SW 1271 (cell line): ENCODE results near the gene DNAJB1.

ENCODE experiments used
- DNase-seq, 2 experiments: peaks; one replicate each; lab custom pipeline; 2025; lab: John Stamatoyannopoulos, UW

DNAJB1 gene

DNA sequence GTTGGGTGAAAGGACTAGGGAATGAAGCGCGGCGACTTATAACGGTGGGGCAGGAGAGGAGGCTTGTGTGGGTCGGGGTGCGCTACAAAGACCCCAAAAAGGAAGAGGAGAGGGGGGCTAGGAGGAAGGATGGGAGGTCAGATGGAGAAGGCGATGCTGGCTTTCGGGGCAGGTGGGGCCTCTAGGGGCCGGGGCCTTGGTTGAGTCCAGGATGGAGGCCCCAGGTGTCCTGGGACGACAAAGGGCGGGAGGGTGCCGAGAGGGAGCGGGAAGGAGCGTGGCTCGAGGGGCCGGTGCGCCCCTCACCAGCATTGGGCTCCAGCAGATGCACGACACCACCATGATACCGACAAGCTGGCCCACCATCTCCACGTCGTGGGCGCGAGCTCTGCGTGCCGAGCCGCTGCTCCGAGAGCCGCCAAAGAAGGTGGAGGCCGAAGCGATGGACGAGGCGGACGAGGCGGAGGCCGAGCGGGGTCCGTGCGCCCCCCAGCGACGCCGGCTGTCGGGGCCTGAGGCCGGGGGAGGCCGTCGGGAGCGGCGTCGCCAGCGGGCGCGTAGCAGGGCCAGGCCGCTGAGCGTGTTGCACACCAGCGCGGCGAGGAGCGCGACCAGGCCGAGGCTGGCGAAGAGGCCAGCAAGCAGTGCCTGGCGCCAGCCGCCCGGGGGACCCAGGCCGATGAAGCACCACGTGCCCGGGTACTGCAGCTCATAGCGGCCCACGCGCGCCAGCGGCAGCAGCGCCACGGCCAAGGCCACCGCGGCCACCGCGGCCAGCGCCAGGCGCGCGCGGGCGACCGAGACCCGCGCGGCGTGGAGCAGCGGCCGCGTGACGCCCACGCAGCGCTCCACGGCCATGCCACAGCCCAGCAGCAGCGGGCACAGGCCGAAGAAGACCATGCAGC, 44.9 kb downstream of the DNAJB1 start:
- DNase-seq = no peak

DNA sequence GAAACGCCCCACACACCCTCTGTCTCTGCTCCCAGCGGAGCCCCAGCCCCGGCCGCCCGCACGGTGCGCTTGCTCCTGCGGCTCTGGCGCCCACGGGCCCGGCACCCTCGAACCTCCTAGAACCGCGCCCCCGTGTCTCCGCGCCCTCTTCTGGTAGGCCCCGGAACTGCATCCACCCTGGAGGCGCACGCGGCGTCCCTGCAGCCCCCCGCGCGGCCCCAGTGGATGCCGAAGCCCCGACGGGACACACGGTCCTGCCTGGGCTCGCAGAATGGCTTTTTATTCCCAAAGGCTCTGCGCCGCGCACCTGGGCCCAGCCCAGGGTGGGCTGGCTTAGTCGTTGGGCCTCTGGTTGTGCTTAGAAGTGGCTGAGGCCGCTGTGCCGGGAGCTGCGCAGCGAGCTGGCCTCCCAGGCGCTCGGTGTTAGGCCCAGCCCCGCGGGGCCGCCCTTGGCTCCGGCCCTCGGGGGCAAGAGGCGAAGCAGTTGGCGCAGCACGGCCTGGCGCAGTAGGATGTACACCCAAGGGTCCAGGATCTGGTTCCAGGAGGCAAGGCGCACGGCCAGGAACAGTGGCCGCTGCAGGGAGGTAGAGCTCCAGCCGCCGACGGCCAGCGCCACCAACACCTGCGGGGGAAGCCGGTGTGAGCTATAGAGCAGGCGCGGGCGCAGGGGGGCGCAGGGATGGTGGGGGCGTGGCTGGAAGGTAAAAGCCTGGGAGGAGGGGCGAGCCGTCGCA, 45.8 kb downstream of the DNAJB1 start:
- DNase-seq = peak in 1 of 2 experiments; percentile 25

DNA sequence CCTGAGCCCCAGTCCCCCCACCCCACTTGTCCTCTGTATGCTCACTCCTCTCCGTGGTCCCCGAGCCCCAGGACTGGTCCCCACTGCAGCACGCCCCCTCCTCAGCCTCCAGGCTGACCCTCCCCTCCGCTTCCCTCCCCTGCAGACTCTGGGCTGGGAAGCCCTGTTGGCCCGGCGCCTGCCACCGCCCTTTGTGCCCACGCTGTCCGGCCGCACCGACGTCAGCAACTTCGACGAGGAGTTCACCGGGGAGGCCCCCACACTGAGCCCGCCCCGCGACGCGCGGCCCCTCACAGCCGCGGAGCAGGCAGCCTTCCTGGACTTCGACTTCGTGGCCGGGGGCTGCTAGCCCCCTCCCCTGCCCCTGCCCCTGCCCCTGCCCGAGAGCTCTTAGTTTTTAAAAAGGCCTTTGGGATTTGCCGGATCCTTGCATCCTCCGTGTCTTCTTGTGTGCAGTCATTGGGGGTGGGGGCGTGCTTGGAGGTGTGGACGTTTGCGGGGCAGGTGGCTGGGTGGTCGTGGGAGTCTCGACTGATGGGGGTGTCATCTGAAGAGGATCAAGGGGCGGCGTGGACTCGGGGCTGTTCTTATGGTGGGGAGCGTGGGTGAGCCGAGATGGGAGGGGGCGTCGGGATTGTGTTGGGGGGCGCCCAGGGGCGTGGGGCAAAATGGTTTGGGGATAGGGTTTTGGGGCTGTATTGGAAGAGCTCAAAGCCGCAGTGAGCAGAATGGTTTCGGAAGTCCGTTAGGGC, 46.6 kb downstream of the DNAJB1 start:
- no peak for DNase-seq

DNA sequence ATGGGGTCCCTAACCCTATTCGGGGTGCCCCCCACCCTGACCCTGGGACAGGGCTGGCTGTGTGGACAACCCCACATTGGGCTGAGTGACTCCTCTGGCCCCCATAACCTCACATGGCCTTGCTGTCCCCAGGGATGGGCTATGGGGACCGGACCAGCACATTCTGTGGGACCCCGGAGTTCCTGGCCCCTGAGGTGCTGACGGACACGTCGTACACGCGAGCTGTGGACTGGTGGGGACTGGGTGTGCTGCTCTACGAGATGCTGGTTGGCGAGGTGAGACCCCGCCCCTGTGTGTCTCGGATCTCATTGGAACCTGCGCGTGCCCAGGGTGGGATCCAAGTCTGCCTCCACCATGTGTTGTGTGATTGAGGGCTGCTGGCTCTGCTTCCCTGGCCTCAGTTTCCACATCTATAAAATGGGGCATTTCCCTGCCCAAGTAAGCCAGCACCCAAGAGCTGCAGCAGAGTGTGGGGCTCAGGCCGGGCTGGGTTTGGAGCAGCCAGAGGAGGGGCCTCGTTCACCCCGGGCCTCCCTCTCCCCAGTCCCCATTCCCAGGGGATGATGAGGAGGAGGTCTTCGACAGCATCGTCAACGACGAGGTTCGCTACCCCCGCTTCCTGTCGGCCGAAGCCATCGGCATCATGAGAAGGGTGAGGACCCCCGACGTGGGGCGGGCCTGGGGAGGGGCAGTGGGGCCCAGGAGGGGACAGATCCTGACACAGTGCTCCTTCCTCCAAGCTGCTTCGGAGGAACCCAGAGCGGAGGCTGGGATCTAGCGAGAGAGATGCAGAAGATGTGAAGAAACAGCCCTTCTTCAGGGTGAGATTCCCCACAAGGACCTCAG, 47.9 kb downstream of the DNAJB1 start:
- no peak for DNase-seq

DNA sequence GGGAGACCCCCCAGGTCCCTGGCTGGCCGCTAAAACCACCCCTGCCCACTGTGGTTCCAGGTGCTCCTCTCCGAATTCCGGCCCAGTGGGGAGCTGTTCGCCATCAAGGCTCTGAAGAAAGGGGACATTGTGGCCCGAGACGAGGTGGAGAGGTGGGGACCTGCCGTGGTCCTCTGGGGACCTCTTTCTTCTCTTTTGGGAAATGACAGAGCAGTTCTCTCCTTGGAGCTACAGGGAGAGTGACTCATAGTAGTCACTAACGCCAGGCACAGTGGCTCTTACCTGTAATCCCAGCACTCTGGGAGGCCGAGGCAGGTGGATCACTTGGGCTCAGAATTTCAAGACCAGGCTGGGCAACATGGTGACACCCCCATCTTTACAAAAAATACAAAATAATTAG, 50.4 kb downstream of the DNAJB1 start:
- DNase-seq = no peak

- no peak for DNase-seq
Observed at GRCh38 chr19:14467391-14467790, 50.8 kb downstream of the DNAJB1 start.
